Measurements from ENCODE around the gene SET. TPM values are rescaled to one million over a fixed set of nuclear protein-coding genes. Genes with fewer than 3 reads are reported as not detected.

The SET gene
- total and polyA plus RNA-seq, 12 donors = 62.1 to 352 (median 184) TPM

- intact Hi-C loops (cut with DNase I) = no loop called here
- Histone ChIP-seq H3K36me3 (replicated peaks in 1 of 2) (peaks cover 0 to 16% of the 10 kb centered on the region in 2 donors), H3K27ac (no peak overlapping the region), H3K4me1 (replicated peaks in 1 of 2) (peaks cover 3 to 8% of the 10 kb centered on the region in 2 donors), H3K9me3 (replicated peaks in 1 of 3) (no peaks in the 10 kb centered on the region), H3K27me3 (no peaks in the 10 kb centered on the region), H3K4me3 (no peak overlapping the region)
- no peak for DNase-seq
- TF ChIP-seq POLR2A (IDR thresholded peaks at IDR 0.05) (no peak), CTCF (IDR thresholded peaks at IDR 0.05) (no peak)
- 87 to 93% (median 90%) methylated on average over 3 to 5 of the region's 5 CpGs for WGBS, 4 donors
Observed at GRCh38 chr9:128729302-128729701, 40.3 kb downstream of the SET start.

- DNase-seq = no peak
- Histone ChIP-seq H3K27me3 (no peaks in the 10 kb centered on the region), H3K4me3 (no peak overlapping the region), H3K27ac (no peak overlapping the region), H3K9me3 (replicated peaks in 1 of 3) (no peaks in the 10 kb centered on the region), H3K36me3 (replicated peaks in 1 of 2) (peaks cover 0 to 23% of the 10 kb centered on the region in 2 donors), H3K4me1 (replicated peaks in 1 of 2) (peaks cover 0 to 2% of the 10 kb centered on the region in 2 donors)
- intact Hi-C loops (cut with DNase I) = no loop called here
- WGBS, 4 donors = 81 to 94% (median 90%) methylated on average over 17 to 27 of the region's 27 CpGs
- TF ChIP-seq CTCF (IDR thresholded peaks at IDR 0.05) (no peak), POLR2A (IDR thresholded peaks at IDR 0.05) (no peak)
Observed at GRCh38 chr9:128729766-128730517, 40.9 kb downstream of the SET start.

- Histone ChIP-seq H3K27ac (no peak overlapping the region), H3K36me3 (replicated peaks in 1 of 2) (peaks cover 0 to 24% of the 10 kb centered on the region in 2 donors), H3K27me3 (no peaks in the 10 kb centered on the region), H3K4me3 (no peak overlapping the region), H3K9me3 (replicated peaks in 1 of 3) (no peaks in the 10 kb centered on the region), H3K4me1 (replicated peaks in 1 of 2) (peaks cover 0 to 2% of the 10 kb centered on the region in 2 donors)
- no peak for TF ChIP-seq CTCF (IDR thresholded peaks at IDR 0.05)
- no peak for TF ChIP-seq POLR2A (IDR thresholded peaks at IDR 0.05)
- DNase-seq = no peak
- 84 to 89% (median 88%) methylated on average over 13 of the region's 13 CpGs for WGBS, 4 donors
- intact Hi-C loops (cut with DNase I) = no loop called here
Observed at GRCh38 chr9:128731093-128731492, 42.1 kb downstream of the SET start.

DNA sequence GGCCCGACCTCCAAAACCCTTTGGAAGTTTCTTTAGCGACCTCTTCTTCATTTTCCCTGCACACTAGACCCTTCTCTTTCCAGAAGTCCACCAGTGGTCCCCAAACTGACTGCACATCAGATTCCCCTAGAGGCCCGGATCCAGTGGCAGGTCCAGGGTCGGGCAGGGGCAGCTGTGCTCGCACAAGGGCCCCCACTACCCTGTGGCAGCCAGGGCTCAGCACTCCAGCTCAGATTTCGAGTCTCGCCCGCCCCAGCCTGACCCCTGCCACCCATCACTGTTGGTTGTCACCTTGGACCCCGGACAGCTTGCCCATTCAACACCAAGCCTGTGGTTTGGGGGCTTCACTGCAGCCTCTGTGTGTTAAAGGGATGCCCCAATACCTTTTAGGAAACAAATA, 42.7 kb downstream of the SET start:
- intact Hi-C loops (cut with DNase I) = no loop called here

More for the DNA sequence above, 42.7 kb downstream of the SET start:
- Histone ChIP-seq H3K27me3 (no peaks in the 10 kb centered on the region), H3K4me3 (no peak overlapping the region), H3K4me1 (replicated peaks in 1 of 2) (peaks cover 0 to 2% of the 10 kb centered on the region in 2 donors), H3K9me3 (replicated peaks in 1 of 3) (no peaks in the 10 kb centered on the region), H3K36me3 (replicated peaks in 1 of 2) (peaks cover 0 to 26% of the 10 kb centered on the region in 2 donors), H3K27ac (no peak overlapping the region)
- no peak for DNase-seq
- WGBS, 4 donors = 79 to 82% (median 81%) methylated on average over 9 of the region's 9 CpGs
- TF ChIP-seq CTCF (IDR thresholded peaks at IDR 0.05) = no peak
- no peak for TF ChIP-seq POLR2A (IDR thresholded peaks at IDR 0.05)

Measured in adrenal gland (tissue), 12 donors.